DMS 273 (cell line): ENCODE measurements around the gene PRND.
"Not testable (repeated sequence)": the region's sequence is repeated elsewhere in the genome, so short reads cannot be mapped to it uniquely, and the experiment has no call there.

Experiments
- DNase-seq: peaks from one replicate; lab custom pipeline; 2025; ENCODE audit not compliant: unreplicated experiment; lab: John Stamatoyannopoulos, UW

The PRND gene

DNA sequence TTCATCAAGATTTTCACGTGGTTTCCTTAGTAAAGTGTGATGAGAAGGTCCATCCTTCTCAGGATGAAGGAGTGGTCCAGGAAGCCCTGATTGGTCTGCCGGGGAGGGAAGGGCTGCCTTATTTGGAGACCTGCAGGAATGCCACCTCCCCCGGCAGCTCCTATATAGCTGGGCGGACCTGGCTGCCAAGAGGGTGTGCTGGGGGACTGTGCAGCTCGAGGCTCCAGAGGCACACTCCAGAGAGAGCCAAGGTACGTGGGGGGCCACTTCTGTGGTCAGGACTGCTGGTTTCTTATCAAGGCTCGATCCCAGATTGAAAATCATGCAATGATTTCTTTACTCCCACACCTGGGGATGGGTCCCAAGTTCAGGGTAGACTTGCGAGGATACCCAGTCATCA, at the start of gene PRND:
TSS of gene PRND (plus strand) at position 191 of the 400 bp plus-strand sequence. CDS start 2,643 bp downstream, outside the sequence.
- DNase-seq = no peak

DNA sequence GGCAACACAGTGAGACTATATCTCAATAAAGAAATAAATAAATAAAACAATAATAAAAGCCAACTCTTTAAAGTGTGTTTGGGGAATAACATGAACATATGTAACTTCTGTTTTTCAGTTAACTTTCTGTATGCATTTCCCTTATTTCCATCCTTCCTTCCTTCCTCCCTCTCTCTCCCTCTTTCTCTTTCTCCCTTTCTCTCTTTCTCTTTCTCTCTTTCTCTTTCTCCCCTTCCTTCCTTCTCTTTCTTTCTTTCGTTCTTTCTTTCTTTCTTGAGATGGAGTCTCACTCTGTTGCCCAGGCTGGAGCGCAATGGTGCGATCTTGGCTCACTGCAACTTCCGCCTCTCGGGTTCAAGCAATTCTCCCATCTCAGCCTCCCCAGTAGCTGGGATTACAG, 48.8 kb upstream of the PRND start:
- no peak for DNase-seq

DNA sequence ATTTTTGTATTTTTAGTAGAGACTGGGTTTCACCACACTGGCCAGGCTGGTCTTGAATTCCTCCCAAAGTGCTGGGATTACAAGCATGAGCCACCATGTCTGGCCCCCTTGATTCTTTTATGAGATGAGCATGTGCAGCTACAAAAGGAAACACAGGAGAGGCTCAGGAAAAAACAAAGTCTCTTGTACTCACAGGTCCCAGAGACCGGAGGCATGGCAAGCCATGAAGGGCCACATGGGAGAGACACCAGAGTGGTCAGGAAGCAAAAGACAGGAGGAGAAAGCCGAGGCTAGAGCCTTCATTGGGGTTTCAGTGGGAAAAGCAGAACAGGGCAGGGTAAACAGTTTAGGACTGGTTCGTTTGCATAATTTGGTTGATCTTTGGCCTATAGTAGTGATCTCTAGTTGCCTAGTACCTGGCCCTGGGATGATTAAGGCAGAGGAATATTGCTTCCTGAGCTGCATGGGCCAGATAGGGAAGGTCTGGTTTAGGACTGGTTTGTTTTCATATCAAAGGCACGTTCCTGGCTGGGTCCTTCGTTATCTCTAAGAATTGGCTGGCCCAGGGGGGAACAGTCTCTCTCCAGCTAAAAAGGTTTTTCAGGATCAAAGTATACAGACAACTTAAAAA, 48.2 kb upstream of the PRND start:
- no peak for DNase-seq

GRCh38 chr20:4674672-4675071, 47.0 kb upstream of the PRND start:
- DNase-seq = no peak

DNA sequence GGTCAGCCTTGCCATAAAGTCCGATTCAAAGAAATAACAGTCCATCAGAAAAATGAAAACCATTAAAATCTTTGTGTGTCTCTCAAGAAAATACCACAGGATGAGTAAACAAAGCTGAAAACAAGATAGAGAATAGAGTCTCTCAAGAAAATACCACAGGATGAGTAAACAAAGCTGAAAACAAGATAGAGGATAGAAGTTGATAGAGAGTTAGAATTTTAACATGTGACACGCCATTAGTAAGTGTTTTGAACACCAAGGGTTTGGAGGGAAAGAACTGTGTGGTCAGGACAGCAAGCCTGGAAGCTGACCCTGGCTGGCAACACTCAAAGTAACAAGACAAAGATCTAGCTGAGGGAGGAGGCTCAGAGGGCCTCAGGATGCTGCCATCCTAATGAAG, 43.9 kb upstream of the PRND start:
- no peak for DNase-seq

GRCh38 chr20:4681401-4681800, 40.3 kb upstream of the PRND start:
- peak; percentile 19 for DNase-seq

DNA sequence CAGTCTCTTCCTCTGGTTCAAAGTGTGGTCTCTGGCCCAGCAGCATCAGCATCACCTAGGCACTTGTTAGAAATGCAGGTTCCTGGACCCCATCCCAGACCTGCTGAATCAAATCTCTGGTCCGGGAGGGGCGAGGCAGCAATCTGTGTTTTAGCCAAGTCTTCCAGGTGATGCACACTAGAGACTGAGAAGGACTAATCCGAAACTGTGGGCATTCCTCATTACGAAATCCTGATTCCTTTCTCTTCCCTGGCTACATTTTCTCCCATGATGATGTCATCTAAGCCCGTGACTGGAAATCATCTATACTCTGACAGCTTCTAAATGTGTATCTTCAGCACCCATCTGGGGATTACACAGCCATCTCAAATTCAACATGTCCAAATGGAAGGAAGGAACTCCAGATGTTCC, 39.7 kb upstream of the PRND start:
- DNase-seq = no peak

- DNase-seq = no peak
Observed at GRCh38 chr20:4682682-4683081, 39.0 kb upstream of the PRND start.

DNA sequence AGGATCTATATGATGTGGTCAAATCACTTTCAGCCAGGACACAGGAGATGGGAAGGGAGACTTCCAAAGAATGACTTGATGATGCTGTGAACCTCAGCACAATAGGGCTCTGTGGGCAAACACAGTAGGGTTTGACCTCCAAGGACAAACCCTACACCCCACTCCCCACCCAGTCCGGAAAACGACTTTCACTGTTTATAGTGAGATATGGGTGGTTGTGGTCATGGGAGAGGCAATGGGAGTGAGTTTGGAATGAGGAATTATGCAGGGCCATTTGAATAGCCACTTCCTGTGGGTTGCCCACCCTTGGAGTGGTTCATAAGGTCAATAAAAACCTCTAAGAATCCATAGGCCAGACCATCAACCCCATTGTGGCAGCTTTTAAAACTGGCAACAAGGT, 38.4 kb upstream of the PRND start:
- DNase-seq = no peak

GRCh38 chr20:4684837-4685413, 36.8 kb upstream of the PRND start:
- no peak for DNase-seq

DNA sequence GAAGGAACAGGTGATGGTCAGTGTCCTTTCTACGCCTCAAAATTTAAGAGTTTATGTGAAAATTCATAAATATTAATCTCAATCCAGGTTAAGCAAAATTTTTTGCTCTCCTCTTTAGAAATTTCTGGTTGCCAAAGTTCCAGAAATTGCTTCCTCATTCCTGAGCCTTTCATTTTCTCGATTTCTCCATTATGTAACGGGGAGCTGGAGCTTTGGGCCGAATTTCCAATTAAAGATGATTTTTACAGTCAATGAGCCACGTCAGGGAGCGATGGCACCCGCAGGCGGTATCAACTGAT, 35.8 kb upstream of the PRND start:
- DNase-seq = no peak

DNA sequence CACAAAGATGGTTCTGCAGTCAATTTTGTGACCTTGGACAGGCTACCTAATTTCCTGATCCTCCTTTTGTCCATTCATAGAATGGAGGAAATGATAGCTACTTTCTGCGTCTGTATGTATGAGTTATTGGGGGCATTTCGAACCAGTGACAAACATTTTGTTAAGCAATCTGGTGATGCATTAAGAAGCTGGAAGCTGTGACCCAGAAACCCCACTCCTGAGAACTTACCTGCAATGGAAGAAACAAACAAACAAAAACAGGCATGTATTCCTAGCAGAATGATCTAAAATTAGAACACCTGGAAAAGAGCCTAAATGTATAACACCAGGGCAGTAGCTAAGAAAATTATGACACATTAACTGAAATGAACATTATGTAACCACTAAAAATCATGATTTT, 33.4 kb upstream of the PRND start:
- DNase-seq = no peak

- DNase-seq = no peak
Observed at GRCh38 chr20:4689220-4689619, 32.5 kb upstream of the PRND start.

DNA sequence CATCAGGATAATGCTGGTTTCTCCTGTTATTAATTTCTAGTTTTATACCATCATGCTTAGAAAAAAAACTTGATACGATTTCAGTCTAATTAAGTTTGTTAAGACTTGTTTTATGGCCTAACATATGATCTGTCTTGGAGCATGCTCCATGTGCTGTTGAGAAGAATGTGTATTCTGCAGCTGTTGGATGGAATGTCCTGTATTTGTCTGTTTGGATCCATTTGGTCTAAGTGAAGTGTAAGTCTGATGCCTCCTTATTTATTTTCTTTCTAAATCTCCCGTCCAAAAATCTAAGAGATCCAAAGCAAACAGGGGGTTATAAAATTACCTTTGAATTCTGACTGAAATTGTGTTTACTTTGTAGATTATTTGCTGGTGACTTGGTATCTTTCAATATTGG, 30.0 kb upstream of the PRND start:
- DNase-seq = no peak

DNA sequence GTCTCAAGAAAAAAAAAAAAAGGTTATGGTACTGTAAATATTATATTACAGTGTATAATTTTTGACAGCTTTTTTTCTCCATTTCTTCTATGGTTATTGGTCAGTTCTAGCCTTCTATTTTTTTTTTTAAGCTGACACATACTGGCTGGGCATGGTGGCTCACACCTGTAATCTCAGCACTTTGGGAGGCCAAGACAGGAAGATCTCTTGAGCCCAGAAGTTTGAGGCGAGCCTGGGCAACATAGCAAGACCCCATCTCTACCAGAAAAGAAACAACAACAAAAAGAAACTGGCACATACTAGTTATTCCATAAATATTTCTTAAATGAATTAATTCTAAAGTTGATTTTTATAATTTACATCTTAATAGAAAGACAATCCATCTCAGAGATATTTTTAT, 27.6 kb upstream of the PRND start:
- no peak for DNase-seq

DNA sequence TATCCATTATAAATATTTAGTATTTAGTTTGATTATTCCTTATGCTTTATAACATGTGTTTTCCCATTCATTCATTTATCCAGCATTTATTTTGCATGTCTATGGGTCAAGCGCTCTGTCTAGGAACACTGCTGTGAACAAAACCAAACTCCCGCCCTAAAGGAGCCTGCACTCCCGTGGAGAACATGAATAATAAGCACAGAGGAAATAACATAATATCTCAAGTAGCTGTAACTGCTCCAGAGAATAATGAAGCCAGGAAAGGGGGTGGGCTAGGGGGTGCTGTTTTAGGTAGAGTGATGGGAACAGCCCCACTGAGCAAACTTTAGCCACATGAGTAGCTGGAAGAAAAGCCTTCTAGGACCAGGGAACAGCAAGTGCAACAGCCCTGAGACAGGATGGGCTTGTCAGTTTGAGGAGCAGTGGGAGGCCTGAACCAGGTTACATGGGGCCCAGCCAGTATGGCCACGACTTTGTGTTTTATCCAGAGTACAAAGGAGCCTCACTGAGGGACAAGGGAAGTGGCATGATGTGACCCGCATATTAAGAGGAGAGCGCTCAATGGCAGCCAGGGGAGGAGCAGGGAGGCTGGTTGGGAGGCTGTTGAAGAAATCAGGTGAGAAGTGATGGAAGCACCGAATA, 24.4 kb upstream of the PRND start:
- DNase-seq = no peak

DNA sequence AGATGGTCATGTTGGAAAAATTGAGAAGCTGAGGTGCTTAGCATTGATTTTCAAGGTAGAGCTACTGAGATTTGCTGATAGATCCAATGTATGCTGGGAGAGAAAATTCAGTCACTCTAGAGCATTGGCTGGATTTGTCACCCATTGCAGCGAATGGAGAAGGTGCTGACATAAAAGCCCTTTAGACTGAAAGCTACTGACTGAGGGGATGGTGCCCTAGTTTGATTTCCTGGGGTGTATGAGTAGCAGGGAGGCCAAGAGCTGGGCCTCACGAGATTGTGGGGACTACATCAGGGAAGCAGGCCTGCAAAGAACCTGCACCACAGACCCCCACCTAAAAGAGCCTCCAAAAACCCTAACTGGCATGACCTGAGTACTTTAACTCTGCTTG, 23.9 kb upstream of the PRND start:
- DNase-seq = no peak

DNA sequence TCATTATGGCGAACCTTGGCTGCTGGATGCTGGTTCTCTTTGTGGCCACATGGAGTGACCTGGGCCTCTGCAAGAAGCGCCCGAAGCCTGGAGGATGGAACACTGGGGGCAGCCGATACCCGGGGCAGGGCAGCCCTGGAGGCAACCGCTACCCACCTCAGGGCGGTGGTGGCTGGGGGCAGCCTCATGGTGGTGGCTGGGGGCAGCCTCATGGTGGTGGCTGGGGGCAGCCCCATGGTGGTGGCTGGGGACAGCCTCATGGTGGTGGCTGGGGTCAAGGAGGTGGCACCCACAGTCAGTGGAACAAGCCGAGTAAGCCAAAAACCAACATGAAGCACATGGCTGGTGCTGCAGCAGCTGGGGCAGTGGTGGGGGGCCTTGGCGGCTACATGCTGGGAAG, 22.5 kb upstream of the PRND start:
- no peak for DNase-seq

GRCh38 chr20:4699957-4700356, 21.8 kb upstream of the PRND start:
- DNase-seq = no peak

GRCh38 chr20:4702562-4703280, 19.0 kb upstream of the PRND start:
- DNase-seq = no peak

DNA sequence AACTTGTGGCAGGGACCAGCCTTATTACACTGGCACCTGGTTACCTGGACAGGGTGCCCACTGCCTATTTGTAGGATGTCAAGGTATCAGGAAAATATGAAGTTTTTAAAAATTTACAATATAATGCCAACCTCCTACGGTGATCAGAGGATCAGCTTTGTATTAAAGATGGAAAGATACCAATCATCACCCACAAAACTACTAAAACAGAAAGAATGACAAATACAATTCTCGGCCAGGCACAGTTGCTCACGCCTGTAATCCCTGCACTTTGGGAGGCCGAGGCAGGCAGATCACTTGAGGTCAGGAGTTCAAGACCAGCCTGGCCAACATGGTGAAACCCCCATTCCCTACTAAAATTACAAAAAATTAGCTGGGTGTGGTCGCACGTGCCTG, 18.4 kb upstream of the PRND start:
- DNase-seq = no peak

- DNase-seq = not testable (repeated sequence)
Observed at GRCh38 chr20:4706941-4707340, 14.8 kb upstream of the PRND start.
